IPS-NIHi7 (cell line): Measurements from ENCODE around the gene CLEC4G.
"Not testable (repeated sequence)": the region's sequence is repeated elsewhere in the genome, so short reads cannot be mapped to it uniquely, and the experiment has no call there.

Experiments used
- DNase-seq: peaks from one replicate; pipeline ENCODE4 v3.0.0; 2012; ENCODE audit warnings: mixed read lengths; ENCODE audit errors: extremely low spot score

The CLEC4G gene

GRCh38 chr19:7732045-7732444, at the start of gene CLEC4G:
Gene CLEC4G (minus strand): TSS chr19:7732110. CDS start chr19:7732102, 8 bp downstream.
- no peak for DNase-seq

DNA sequence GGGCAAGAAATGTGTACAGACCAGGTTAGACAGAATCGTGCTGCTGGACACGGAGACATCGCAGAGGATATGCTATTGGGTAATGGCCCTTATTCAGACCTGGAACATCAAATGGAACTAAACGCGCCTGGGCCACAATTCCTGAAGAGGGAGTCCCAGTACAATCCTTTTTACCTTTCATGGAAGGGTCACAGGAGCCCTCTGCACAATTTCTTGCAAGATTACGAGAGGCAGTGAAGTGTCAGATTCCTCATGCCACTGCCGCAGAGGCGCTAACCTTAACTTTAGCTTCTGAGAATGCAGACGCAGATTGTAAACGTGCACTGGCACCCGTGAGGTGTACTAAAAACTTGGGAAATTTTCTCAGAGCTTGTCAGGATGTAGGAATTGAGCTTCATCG, 49.2 kb upstream of the CLEC4G start:
- no peak for DNase-seq

DNA sequence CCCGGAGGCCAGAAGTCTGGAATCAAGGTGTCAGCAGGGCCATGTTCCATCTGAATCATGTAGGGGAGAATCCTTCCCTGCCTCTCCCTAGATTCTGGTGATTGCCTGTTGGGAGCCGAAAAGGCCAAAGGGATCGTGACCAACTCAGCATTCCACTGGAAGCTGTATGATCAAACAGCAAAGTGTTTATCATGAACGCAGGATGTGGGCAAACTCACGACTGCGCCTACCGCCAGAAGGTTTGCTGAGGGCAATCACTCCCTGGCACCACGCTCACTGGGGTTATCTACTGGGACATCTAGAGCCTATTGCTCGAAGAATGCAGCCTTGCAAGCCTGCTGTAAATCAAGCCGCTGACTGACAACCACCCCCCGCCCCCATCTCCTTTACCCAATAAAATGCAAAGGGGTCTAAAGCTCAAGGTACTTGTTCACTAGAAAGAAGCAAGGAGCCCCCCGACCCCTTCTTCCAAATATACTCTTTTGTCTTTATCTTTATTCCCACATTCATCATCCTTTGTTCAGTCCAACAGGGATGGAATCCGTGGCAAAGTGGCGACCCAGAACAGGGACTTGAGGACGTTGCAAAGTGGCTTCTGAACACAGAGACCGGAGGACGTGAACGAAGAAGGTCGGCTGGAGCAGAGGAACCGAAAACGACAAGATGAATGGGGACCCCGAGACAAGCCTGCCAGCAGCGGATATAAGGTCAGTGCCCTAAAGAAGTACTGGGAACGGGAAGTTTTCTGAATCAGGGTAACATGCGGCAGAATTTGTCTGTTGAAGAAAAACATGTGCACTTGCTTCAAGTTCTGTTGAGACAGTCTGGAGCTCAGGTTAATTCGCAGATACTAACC, 47.9 kb upstream of the CLEC4G start:
- DNase-seq = no peak

- no peak for DNase-seq
Measured at GRCh38 chr19:7778081-7778480, 46.2 kb upstream of the CLEC4G start.

DNA sequence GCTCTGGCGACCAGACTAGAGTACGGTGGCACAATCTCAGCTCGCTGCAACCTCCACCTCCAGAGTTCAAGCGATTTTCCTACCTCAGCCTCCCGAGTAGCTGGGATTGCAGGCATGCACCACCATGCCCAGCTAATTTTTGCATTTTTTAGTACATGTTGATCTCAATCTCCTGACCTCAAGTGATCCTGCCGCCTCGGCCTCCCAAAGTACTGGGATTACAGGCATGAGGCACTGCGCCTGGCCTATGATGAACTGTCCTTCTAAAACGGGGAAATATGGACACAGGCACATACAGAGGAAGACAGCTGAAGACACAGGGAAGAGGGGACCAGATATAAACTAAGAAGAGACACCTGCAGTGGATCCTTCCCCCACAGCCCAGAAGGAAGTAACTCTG, 43.9 kb upstream of the CLEC4G start:
- no peak for DNase-seq

- no peak for DNase-seq
Measured at GRCh38 chr19:7773841-7774240, 41.9 kb upstream of the CLEC4G start.

- DNase-seq = no peak
Measured at GRCh38 chr19:7772752-7773291, 40.9 kb upstream of the CLEC4G start.

GRCh38 chr19:7771072-7771471, 39.2 kb upstream of the CLEC4G start:
- no peak for DNase-seq

DNA sequence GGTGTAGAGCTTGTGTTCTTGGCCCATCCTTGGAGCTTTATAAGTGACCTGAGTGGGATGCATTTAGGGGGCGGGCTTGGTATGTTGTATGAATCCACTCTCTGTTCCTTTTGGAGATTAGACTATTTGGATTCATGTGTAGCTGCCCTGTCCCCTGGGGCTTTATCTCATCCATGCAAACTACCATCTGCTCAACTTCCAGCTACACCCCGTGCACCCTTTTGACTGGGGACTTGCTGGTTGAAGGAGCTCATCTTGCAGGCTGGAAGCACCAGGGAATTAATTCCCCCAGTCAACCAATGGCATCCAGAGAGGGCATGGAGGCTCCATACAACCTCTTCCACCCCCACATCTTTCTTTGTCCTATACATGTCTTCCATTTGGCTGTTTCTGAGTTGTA, 37.3 kb upstream of the CLEC4G start:
- no peak for DNase-seq

DNA sequence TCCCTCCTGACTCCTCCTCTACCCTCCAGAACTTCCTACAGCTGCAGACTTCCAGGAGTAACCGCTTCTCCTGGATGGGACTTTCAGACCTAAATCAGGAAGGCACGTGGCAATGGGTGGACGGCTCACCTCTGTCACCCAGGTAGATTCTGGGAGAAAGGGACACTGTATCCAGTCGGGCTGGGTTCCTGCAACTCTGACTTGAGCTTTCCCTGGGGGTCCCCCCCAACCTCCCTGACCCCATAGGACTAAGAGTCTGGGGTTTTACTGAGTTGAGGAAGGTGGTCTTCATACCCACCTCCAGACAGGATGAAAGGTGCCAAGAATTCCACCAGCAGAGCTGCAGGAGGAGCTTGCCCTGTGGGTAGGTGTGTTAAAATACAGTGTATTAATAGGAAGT, 35.6 kb upstream of the CLEC4G start:
- DNase-seq = no peak

DNA sequence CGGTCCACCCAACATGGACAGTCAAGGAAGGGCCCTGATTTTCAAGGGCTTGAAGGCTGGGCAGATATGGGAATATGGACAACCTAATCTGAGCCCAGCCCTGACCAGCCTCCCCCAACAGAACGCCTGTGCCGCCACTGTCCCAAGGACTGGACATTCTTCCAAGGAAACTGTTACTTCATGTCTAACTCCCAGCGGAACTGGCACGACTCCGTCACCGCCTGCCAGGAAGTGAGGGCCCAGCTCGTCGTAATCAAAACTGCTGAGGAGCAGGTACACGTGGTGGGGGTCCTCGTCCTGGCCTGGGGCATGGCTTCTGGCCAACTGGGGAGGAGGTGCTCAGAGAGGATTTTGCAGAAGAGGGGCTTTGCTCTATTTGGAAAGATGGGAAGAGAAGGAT, 34.6 kb upstream of the CLEC4G start:
- no peak for DNase-seq

DNA sequence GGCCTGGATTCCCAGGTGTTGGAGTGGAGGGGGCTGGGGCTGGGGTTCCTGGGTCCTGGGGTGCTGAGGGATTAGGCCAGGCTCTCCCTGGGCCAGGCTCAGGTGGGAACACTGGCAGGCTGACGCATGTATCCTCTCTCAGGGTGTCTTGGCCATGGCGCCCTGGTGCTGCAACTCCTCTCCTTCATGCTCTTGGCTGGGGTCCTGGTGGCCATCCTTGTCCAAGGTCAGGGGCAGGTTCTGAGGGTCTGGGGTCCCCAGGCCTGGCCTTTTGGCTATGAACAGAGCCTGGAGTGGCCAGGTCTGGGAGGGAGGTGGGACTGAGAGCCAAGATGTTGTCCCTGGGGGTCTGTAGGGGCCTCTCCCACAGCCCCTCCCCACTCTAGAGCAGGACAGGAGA, 33.1 kb upstream of the CLEC4G start:
- DNase-seq = not testable (repeated sequence)

GRCh38 chr19:7764157-7764556, 32.2 kb upstream of the CLEC4G start:
- DNase-seq = not testable (repeated sequence)

GRCh38 chr19:7763696-7764095, 31.8 kb upstream of the CLEC4G start:
- no peak for DNase-seq

GRCh38 chr19:7762719-7763293, 30.9 kb upstream of the CLEC4G start, which contains the start of gene CLEC4M:
Gene CLEC4M (plus strand): TSS chr19:7763243. CDS start chr19:7763267, 24 bp downstream.
- no peak for DNase-seq

GRCh38 chr19:7759156-7759555, 27.2 kb upstream of the CLEC4G start:
- no peak for DNase-seq

DNA sequence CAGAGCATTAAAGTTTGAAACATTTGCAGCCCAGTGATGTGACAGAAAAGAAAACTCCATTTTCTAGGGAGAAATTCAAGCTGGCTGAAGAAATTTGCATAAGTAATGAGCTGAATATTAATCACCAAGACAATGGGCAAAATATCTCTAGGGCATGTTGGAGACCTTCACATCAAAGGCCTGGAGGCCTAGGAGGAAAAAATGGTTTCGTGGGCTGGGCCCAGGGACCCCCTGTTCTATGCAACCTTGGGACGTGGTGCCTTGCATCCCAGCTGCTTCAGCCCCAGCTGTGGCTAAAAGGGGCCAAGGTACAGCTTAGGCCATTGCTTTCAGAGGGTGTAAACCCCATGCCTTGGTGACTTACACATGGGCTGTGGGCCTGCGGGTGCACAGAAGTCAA, 25.4 kb upstream of the CLEC4G start:
- DNase-seq = no peak

DNA sequence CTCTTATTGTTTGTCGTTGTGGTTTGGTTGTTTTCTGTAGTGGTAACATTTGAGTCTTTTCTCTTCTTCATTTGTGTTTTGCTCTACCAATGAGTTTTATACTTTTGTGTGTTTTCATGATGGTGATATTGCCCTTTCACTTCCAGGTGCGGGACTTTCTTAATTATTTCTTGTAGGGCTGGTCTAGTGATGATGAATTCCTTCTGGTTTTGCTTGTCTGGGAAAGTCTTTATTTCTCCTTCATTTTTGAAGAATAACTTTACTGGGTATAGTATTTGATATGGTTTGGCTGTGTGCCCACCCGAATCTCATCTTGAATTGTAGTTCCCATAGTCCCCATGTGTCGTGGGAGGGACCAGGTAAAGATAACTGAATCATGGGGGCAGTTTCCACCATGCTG, 24.3 kb upstream of the CLEC4G start:
- no peak for DNase-seq

GRCh38 chr19:7751157-7751783, 19.4 kb upstream of the CLEC4G start:
- DNase-seq = no peak

- DNase-seq = peak; percentile 80
Measured at GRCh38 chr19:7748756-7749155, 16.8 kb upstream of the CLEC4G start.

DNA sequence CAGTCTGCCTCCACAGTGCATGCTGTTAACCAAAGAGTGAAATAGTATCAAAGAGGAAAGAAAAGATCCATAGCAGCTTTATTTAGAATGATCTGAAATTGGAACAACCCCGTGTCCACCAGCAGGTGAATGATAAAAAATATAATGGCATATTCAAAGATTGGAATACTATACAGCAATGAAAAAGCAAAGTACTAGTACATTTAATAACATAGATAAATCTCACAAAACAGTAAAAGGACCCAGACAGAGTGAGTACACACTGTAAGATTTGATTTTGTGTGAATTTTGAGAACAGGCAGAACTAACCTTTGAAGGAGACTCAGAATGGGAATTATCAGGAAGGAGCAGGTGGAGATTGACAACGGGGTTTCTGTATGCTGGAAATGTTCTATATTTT, 16.3 kb upstream of the CLEC4G start:
- DNase-seq = no peak
